ENCODE results near the gene NPPB. TPM values are rescaled to one million over a fixed set of nuclear protein-coding genes. Genes with fewer than 3 reads are reported as not detected.

NPPB gene
- total and polyA plus RNA-seq, 9 of the 15 experiments (the other 6 are each of a cell fraction or from before 2014, with no cell fraction given) = not detected

DNA sequence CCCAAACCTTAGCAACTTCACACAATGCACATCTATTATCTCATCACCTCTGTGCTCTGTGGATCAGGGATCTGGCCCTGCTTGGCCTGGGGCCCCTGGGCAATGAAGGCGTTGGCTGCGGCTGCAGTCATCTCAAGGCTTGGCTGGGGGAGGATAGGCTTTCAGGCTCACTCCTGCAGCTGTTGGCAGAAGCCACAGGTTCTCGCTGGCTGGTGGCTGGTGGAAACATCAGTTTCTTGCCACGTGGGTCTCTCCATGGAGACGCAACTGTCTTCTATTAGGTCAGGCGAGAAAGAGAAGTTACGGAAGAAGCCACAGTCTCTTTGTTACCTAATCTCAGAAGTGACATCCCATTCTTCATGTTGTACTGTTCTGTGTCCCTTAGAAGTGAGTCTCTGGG lies 7.6 kb downstream of the NPPB start:
- Histone ChIP-seq H3K79me2 (ENCODE audit: control insufficient read depth, insufficient read depth, low read length) (no peaks in the 10 kb centered on the region), H3K4me3 (no peak overlapping the region), H3K4me2 (ENCODE audit: insufficient read depth, low read length) (no peak overlapping the region), H4K20me1 (replicated peaks; ENCODE audit: control insufficient read depth, insufficient read depth, low read length) (no peaks in the 10 kb centered on the region), H2AFZ (ENCODE audit: low read depth, low read length) (no peak overlapping the region), H3K27ac (ENCODE audit: extremely low read depth, low read depth, low read length) (no peak overlapping the region), H3K9me1 (ENCODE audit: control insufficient read depth, insufficient read depth, low read length) (no peaks in the 10 kb centered on the region), H3K9ac (ENCODE audit: insufficient read depth in 1 of 2, low read depth in 2 of 2, low read length in 2 of 2) (peak overlapping the region in 1 of 2 experiments; percentile 63; a peak in 1 of 4 replicates), H3K4me1 (replicated peaks in 1 of 2; ENCODE audit: control insufficient read depth in 2 of 2, insufficient read depth in 2 of 2, low read length in 2 of 2) (peaks cover 6 to 11% of the 10 kb centered on the region in 2 experiments; a peak in 4 of 5 replicates), H3K9me3 (replicated peaks; ENCODE audit: control insufficient read depth, insufficient read depth, low read depth, low read length) (no peaks in the 10 kb centered on the region), H3K36me3 (ENCODE audit: control insufficient read depth, insufficient read depth, low read length) (peaks cover 9% of the 10 kb centered on the region; the same call in 1 of the 3 replicates), H3K27me3 (ENCODE audit: control insufficient read depth in 2 of 2, insufficient read depth in 2 of 2, low read length in 2 of 2) (peaks cover 6 to 22% of the 10 kb centered on the region in 2 experiments; a peak in 3 of 5 replicates)
- CTCF ChIA-PET (ENCODE audit: low intra/inter-chr PET ratio) = no interaction called here
- BruUV-seq (replicated peaks) = no TSS peak
- FAIRE-seq = no peak
- ATAC-seq = peak; percentile 61
- DNase-seq (ENCODE audit: extremely low read depth in 1 of 4, low spot score in 3 of 4) = peak in 1 of 4 experiments; percentile 35
- intact Hi-C loops (cut with micrococcal nuclease) = no loop called here
- in situ Hi-C loops (cut with MboI) = no loop called here
- 21% methylated on average over 7 of the region's 7 CpGs for WGBS (ENCODE audit: insufficient coverage, low coverage, missing lambda C conversion rate)
- POLR2A ChIA-PET = interaction anchor here (8.8 kb wide), 1 partner anchor 58 kb away, joined by 96 read pairs; no protein-coding TSS in a partner anchor
- TF ChIP-seq TOE1 (IDR thresholded peaks at IDR 0.05; ENCODE audit: borderline replicate concordance) (no peak), TOE1 (CRISPR knock-in tag; IDR thresholded peaks at IDR 0.05; ENCODE audit: borderline replicate concordance, low read depth) (no peak), COPS2 (conservative IDR thresholded peaks at IDR 0.05) (no peak), ETV5 (CRISPR knock-in tag; IDR thresholded peaks at IDR 0.05; ENCODE audit: low read depth) (no peak), TFAP4 (CRISPR knock-in tag; IDR thresholded peaks at IDR 0.05; ENCODE audit: borderline replicate concordance) (peak; percentile 33; the same call in 1 of the 2 replicates), ZNF444 (CRISPR knock-in tag; IDR thresholded peaks at IDR 0.05) (no peak), POLR2G (IDR thresholded peaks at IDR 0.05; ENCODE audit: low read depth, low read length) (0 out of 2 replicates have a peak, but pooled peaks have one; percentile 36), POLR2B (IDR thresholded peaks at IDR 0.05; ENCODE audit: low read depth, partially characterized antibody) (no peak), BHLHE40 (IDR thresholded peaks at IDR 0.05; ENCODE audit: low read length) (0 out of 2 replicates have a peak, but pooled peaks have one; percentile 9), CHD7 (IDR thresholded peaks at IDR 0.05; ENCODE audit: low read depth, low read length) (no peak), NUFIP1 (IDR thresholded peaks at IDR 0.05; ENCODE audit: partially characterized antibody) (no peak)

All from K562 (cell line).